GM23338 (cell line): ENCODE results near the gene BAG2. TPM values are rescaled to one million over a fixed set of nuclear protein-coding genes. Genes with fewer than 3 reads are reported as not detected.

Experiments used
- ATAC-seq: fragments of 200-7000 bp; cut with Tn5 transposase; 3 replicates; pipeline ENCODE4 v1.9.1; 2020
- DNase-seq: peaks from one replicate; pipeline ENCODE4 v3.0.0-alpha.2; 2015; ENCODE audit warnings: low spot score
- H2AFZ ChIP-seq: fragments of 200-600 bp; sonication (generic); 2 replicates; pipeline ENCODE4 v1.8.0; 2016; ENCODE audit warnings: antibody characterized with exemption, mild to moderate bottlenecking, moderate library complexity
- H3F3A ChIP-seq: fragments of 200-600 bp; sonication (generic); replicated peaks from 2 replicates; pipeline ENCODE4 v1.8.0; 2017; ENCODE audit warnings: antibody characterized with exemption, mixed run types, low read depth
- H3K27ac ChIP-seq: fragments of 200-600 bp; sonication (generic); 2 replicates; pipeline ENCODE4 v1.6.1; 2016; ENCODE audit warnings: low read depth
- H3K27me3 ChIP-seq: fragments of 200-600 bp; sonication (generic); 2 replicates; pipeline ENCODE4 v1.8.0; 2016; ENCODE audit warnings: mild to moderate bottlenecking, mixed run types, moderate library complexity; ENCODE audit not compliant: insufficient read depth
- H3K36me3 ChIP-seq: fragments of 200-600 bp; sonication (generic); 2 replicates; pipeline ENCODE4 v1.8.0; 2016; ENCODE audit warnings: mild to moderate bottlenecking; ENCODE audit not compliant: insufficient read depth
- H3K4me1 ChIP-seq: fragments of 200-600 bp; sonication (generic); 2 replicates; pipeline ENCODE4 v1.8.0; 2016; ENCODE audit warnings: mild to moderate bottlenecking, moderate library complexity; ENCODE audit not compliant: insufficient read depth
- H3K4me2 ChIP-seq: fragments of 200-600 bp; sonication (generic); 2 replicates; pipeline ENCODE4 v1.7.1; 2017; ENCODE audit warnings: mixed run types
- H3K4me3 ChIP-seq: fragments of 200-600 bp; sonication (generic); 2 replicates; pipeline ENCODE4 v1.6.1; 2016; ENCODE audit warnings: mixed run types
- H3K79me2 ChIP-seq: fragments of 200-600 bp; sonication (generic); replicated peaks from 2 replicates; pipeline ENCODE4 v1.8.0; 2017; ENCODE audit warnings: mild to moderate bottlenecking; ENCODE audit not compliant: insufficient read depth
- H3K9me2 ChIP-seq: fragments of 200-600 bp; sonication (generic); 2 replicates; pipeline ENCODE4 v1.8.0; 2017; ENCODE audit not compliant: insufficient read depth
- H4K20me1 ChIP-seq: fragments of 200-600 bp; sonication (generic); replicated peaks from 2 replicates; pipeline ENCODE4 v1.8.0; 2017; ENCODE audit warnings: mild to moderate bottlenecking; ENCODE audit not compliant: insufficient read depth
- H3K27ac Mint-ChIP-seq: 2 replicates; pipeline ENCODE4 v1.8.0; 2020; ENCODE audit warnings: inconsistent platforms, mild to moderate bottlenecking, moderate library complexity, mixed read lengths
- H3K27me3 Mint-ChIP-seq: 3 replicates; pipeline ENCODE4 v1.8.0; 2022; ENCODE audit warnings: low read depth, mild to moderate bottlenecking, moderate library complexity, mixed read lengths, inconsistent platforms; ENCODE audit not compliant: insufficient read depth, poor library complexity
- H3K36me3 Mint-ChIP-seq: 3 replicates; pipeline ENCODE4 v1.8.0; 2021; ENCODE audit warnings: low read depth, mild to moderate bottlenecking, inconsistent platforms, moderate library complexity, mixed read lengths
- H3K4me1 Mint-ChIP-seq: 3 replicates; pipeline ENCODE4 v1.8.0; 2020; ENCODE audit warnings: mild to moderate bottlenecking, inconsistent platforms, mixed read lengths
- H3K4me3 Mint-ChIP-seq: 3 replicates; pipeline ENCODE4 v1.8.0; 2021; ENCODE audit warnings: moderate library complexity, mild to moderate bottlenecking, inconsistent platforms, mixed read lengths
- H3K9me3 Mint-ChIP-seq: 3 replicates; pipeline ENCODE4 v1.8.0; 2020; ENCODE audit warnings: moderate library complexity, mild to moderate bottlenecking, inconsistent platforms, mixed read lengths
- CREB1 ChIP-seq: fragments of 250-450 bp; sonication (Bioruptor Pico); IDR thresholded peaks from 2 replicates; pipeline ENCODE4 v1.5.0; 2020; ENCODE audit warnings: low read depth, mild to moderate bottlenecking, moderate library complexity
- EZH2 ChIP-seq: fragments of 200-600 bp; sonication (generic); IDR thresholded peaks from one replicate; pipeline ENCODE4 v1.8.0; 2017; ENCODE audit warnings: antibody characterized with exemption, mild to moderate bottlenecking, low read depth; ENCODE audit not compliant: unreplicated experiment
- EZH2phosphoT487 ChIP-seq: fragments of 200-600 bp; sonication (generic); IDR thresholded peaks from one replicate; pipeline ENCODE4 v1.8.1; 2018; ENCODE audit warnings: antibody characterized with exemption; ENCODE audit not compliant: unreplicated experiment
- NANOG ChIP-seq: IDR thresholded peaks from 2 replicates; pipeline ENCODE4 v1.6.1; 2016; ENCODE audit warnings: antibody characterized with exemption, borderline replicate concordance
- POLR2AphosphoS5 ChIP-seq: IDR thresholded peaks from 2 replicates; pipeline ENCODE4 v1.6.1; 2016; ENCODE audit warnings: antibody characterized with exemption, low read depth
- STAT1 ChIP-seq: IDR thresholded peaks from one replicate; pipeline ENCODE4 v1.6.1; 2016; ENCODE audit warnings: antibody characterized with exemption; ENCODE audit not compliant: unreplicated experiment
- ZNF114 ChIP-seq: fragments of 250-450 bp; sonication (Bioruptor Pico); IDR thresholded peaks from 2 replicates; pipeline ENCODE4 v1.5.0; 2020; ENCODE audit warnings: mild to moderate bottlenecking, moderate library complexity
- ZNF331 ChIP-seq: fragments of 250-450 bp; sonication (Bioruptor Pico); IDR thresholded peaks from 2 replicates; pipeline ENCODE4 v1.5.0; 2020; ENCODE audit warnings: low read depth, mild to moderate bottlenecking, moderate library complexity
- ZNF462 ChIP-seq: fragments of 250-450 bp; sonication (Bioruptor Pico); IDR thresholded peaks from 2 replicates; pipeline ENCODE4 v1.5.0; 2020; ENCODE audit warnings: mild to moderate bottlenecking, moderate library complexity
- polyA plus RNA-seq: library from polyadenylated mRNA; unstranded; fragments of >200 nt; fragmentation: Nextera tagmentation; extraction: Ambion mirVana; gene quantifications from 2 replicates; pipeline ENCODE4 v1.2.1, GENCODE V29; 2016
- total RNA-seq: library from RNA; depleted of rRNA; stranded (reverse); fragments of >200 nt; shearing (Covaris generic); gene quantifications from 2 replicates; pipeline ENCODE4 v1.2.3, GENCODE V29; 2014

The BAG2 gene
- total and polyA plus RNA-seq, 2 experiments from 2014 or later = 8.5 to 9.5 TPM

- no peaks in the 10 kb centered on the region for H3K9me2 ChIP-seq
- Mint-ChIP-seq H3K9me3 (no peaks in the 10 kb centered on the region), H3K36me3 (no peaks in the 10 kb centered on the region), H3K4me3 (no peak overlapping the region), H3K27ac (no peak overlapping the region), H3K4me1 (peaks cover 24% of the 10 kb centered on the region), H3K27me3 (no peaks in the 10 kb centered on the region)
- H3K36me3 ChIP-seq = no peaks in the 10 kb centered on the region
- peaks cover 17% of the 10 kb centered on the region for H4K20me1 ChIP-seq
- H3K4me1 ChIP-seq = no peaks in the 10 kb centered on the region; the same call in none of the 2 replicates
- H3K27me3 ChIP-seq = no peaks in the 10 kb centered on the region
- H3K4me3 ChIP-seq = no peak overlapping the region
- no peak for TF ChIP-seq POLR2AphosphoS5
- TF ChIP-seq ZNF331 = no peak
- no peak for TF ChIP-seq STAT1
- TF ChIP-seq EZH2 = no peak
- TF ChIP-seq EZH2phosphoT487 = no peak
- no peak for TF ChIP-seq ZNF114 (CRISPR knock-in tag)
- no peak for TF ChIP-seq ZNF462 (CRISPR knock-in tag)
- DNase-seq = no peak
- H3K27ac ChIP-seq = no peak overlapping the region
- no peak for ATAC-seq
- H2AFZ ChIP-seq = no peak overlapping the region
- H3F3A ChIP-seq = no peaks in the 10 kb centered on the region
- peaks cover 62% of the 10 kb centered on the region for H3K79me2 ChIP-seq
- H3K4me2 ChIP-seq = no peak overlapping the region
These were observed 37.9 kb downstream of the BAG2 start for GRCh38 chr6:57210060-57210459.

GRCh38 chr6:57215260-57215659 is 43.1 kb downstream of the BAG2 start:
- Mint-ChIP-seq H3K36me3 (peaks cover 7% of the 10 kb centered on the region; the same call in 2 of the 3 replicates), H3K27ac (no peak overlapping the region), H3K4me1 (peaks cover 28% of the 10 kb centered on the region), H3K27me3 (no peaks in the 10 kb centered on the region), H3K9me3 (peaks cover 7% of the 10 kb centered on the region), H3K4me3 (no peak overlapping the region)
- no peak for DNase-seq
- Histone ChIP-seq H3K4me2 (no peak overlapping the region), H3K36me3 (no peaks in the 10 kb centered on the region), H3K27me3 (no peaks in the 10 kb centered on the region), H3K9me2 (no peaks in the 10 kb centered on the region), H4K20me1 (peaks cover 23% of the 10 kb centered on the region), H3K27ac (no peak overlapping the region), H3K4me1 (peaks cover 3% of the 10 kb centered on the region; the same call in 1 of the 2 replicates), H3F3A (no peaks in the 10 kb centered on the region), H3K79me2 (peaks cover 100% of the 10 kb centered on the region), H3K4me3 (no peak overlapping the region), H2AFZ (no peak overlapping the region)
- no peak for ATAC-seq
- TF ChIP-seq CREB1 (CRISPR knock-in tag) (no peak), NANOG (no peak), EZH2phosphoT487 (no peak)
